H9 (cell line): ENCODE results near the gene CKB. TPM values are rescaled to one million over a fixed set of nuclear protein-coding genes. Genes with fewer than 3 reads are reported as not detected.

Experiments
- DNase-seq: peaks from one replicate; pipeline ENCODE4 v3.0.0-alpha.2; 2017
- H2AFZ ChIP-seq: one replicate; pipeline ENCODE4 v1.6.1; 2013; ENCODE audit warnings: mild to moderate bottlenecking, low read length, control low read depth, moderate library complexity
- H2AK5ac ChIP-seq: 2 replicates; pipeline ENCODE4 v1.6.1; 2013; ENCODE audit warnings: low read length, control low read depth, mixed read lengths; ENCODE audit not compliant: insufficient read length
- H2BK120ac ChIP-seq: one replicate; pipeline ENCODE4 v1.6.1; 2013; ENCODE audit warnings: low read depth, mild to moderate bottlenecking, low read length, control low read depth, inconsistent platforms; ENCODE audit not compliant: poor library complexity, severe bottlenecking
- H2BK12ac ChIP-seq: 2 replicates; pipeline ENCODE4 v1.6.1; 2013; ENCODE audit warnings: low read length, control low read depth, mixed read lengths, low read depth; ENCODE audit not compliant: insufficient read length
- H2BK15ac ChIP-seq: 2 replicates; pipeline ENCODE4 v1.6.1; 2013; ENCODE audit warnings: low read depth, low read length, control low read depth
- H2BK20ac ChIP-seq: one replicate; pipeline ENCODE4 v1.6.1; 2013; ENCODE audit warnings: low read depth, mild to moderate bottlenecking, low read length, control low read depth, inconsistent platforms; ENCODE audit not compliant: poor library complexity, severe bottlenecking
- H2BK5ac ChIP-seq: 2 replicates; pipeline ENCODE4 v1.6.1; 2013; ENCODE audit warnings: low read length, control low read depth, mixed read lengths; ENCODE audit not compliant: insufficient read length
- H3K14ac ChIP-seq: 2 replicates; pipeline ENCODE4 v1.6.1; 2013; ENCODE audit warnings: low read length, control low read depth; ENCODE audit not compliant: insufficient read depth
- H3K18ac ChIP-seq: 2 replicates; pipeline ENCODE4 v1.6.1; 2013; ENCODE audit warnings: low read depth, mild to moderate bottlenecking, mixed read lengths, low read length, control low read depth; ENCODE audit not compliant: insufficient read length
- H3K23ac ChIP-seq: 2 replicates; pipeline ENCODE4 v1.6.1; 2013; ENCODE audit warnings: low read length, control low read depth, mixed read lengths, low read depth; ENCODE audit not compliant: insufficient read length
- H3K23me2 ChIP-seq: 2 replicates; pipeline ENCODE4 v1.6.1; 2013; ENCODE audit warnings: low read depth, mild to moderate bottlenecking, mixed read lengths, low read length, control low read depth; ENCODE audit not compliant: insufficient read length, poor library complexity, severe bottlenecking
- H3K27ac ChIP-seq: 2 replicates; pipeline ENCODE4 v1.5.1; 2013; ENCODE audit warnings: low read length, control low read depth, mixed read lengths, low read depth; ENCODE audit not compliant: insufficient read length
- H3K27me3 ChIP-seq: 2 replicates; pipeline ENCODE4 v1.6.1; 2013; ENCODE audit warnings: low read length, control low read depth, inconsistent platforms; ENCODE audit not compliant: insufficient read depth
- H3K4ac ChIP-seq: 2 replicates; pipeline ENCODE4 v1.6.1; 2013; ENCODE audit warnings: low read depth, mild to moderate bottlenecking, control low read depth, inconsistent platforms, low read length, moderate library complexity
- H3K4me1 ChIP-seq: 2 replicates; pipeline ENCODE4 v1.6.1; 2013; ENCODE audit warnings: low read length, control low read depth, inconsistent platforms; ENCODE audit not compliant: insufficient read depth
- H3K4me2 ChIP-seq: 2 replicates; pipeline ENCODE4 v1.6.1; 2013; ENCODE audit warnings: low read length, control low read depth, mixed read lengths; ENCODE audit not compliant: insufficient read length, insufficient read depth
- H3K56ac ChIP-seq: 2 replicates; pipeline ENCODE4 v1.6.1; 2013; ENCODE audit warnings: low read depth, mild to moderate bottlenecking, mixed read lengths, low read length, control low read depth; ENCODE audit not compliant: insufficient read length
- H3K79me1 ChIP-seq: 2 replicates; pipeline ENCODE4 v1.6.1; 2013; ENCODE audit warnings: low read depth, mild to moderate bottlenecking, moderate library complexity, low read length, control low read depth, inconsistent platforms; ENCODE audit not compliant: insufficient read depth, poor library complexity, severe bottlenecking
- H3K79me2 ChIP-seq: 2 replicates; pipeline ENCODE4 v1.6.1; 2013; ENCODE audit warnings: low read length, control low read depth, inconsistent platforms; ENCODE audit not compliant: insufficient read depth
- H3K9ac ChIP-seq: 2 replicates; pipeline ENCODE4 v1.6.1; 2013; ENCODE audit warnings: low read length, control low read depth, mixed read lengths; ENCODE audit not compliant: insufficient read length; ENCODE audit errors: extremely low read depth
- H3K9me3 ChIP-seq: one replicate; pipeline ENCODE4 v1.6.1; 2013; ENCODE audit warnings: low read depth, low read length, inconsistent platforms; ENCODE audit not compliant: control insufficient read depth
- H3T11ph ChIP-seq: one replicate; pipeline ENCODE4 v1.6.1; 2013; ENCODE audit warnings: mild to moderate bottlenecking, low read length, control low read depth, inconsistent platforms
- H4K20me1 ChIP-seq: one replicate; pipeline ENCODE4 v1.6.1; 2013; ENCODE audit not compliant: control insufficient read depth, insufficient read length, insufficient read depth
- H4K5ac ChIP-seq: 2 replicates; pipeline ENCODE4 v1.6.1; 2013; ENCODE audit warnings: low read depth, mild to moderate bottlenecking, mixed read lengths, low read length, control low read depth; ENCODE audit not compliant: insufficient read length
- H4K8ac ChIP-seq: replicated peaks from 2 replicates; pipeline ENCODE4 v1.6.1; 2013; ENCODE audit warnings: low read length, control low read depth, mixed read lengths, low read depth; ENCODE audit not compliant: insufficient read length
- H4K91ac ChIP-seq: 2 replicates; pipeline ENCODE4 v1.6.1; 2013; ENCODE audit warnings: low read depth, mild to moderate bottlenecking, moderate library complexity, mixed read lengths, low read length, control low read depth; ENCODE audit not compliant: insufficient read length
- H3K27ac Mint-ChIP-seq, 3 experiments: 2 replicates in 2 of 3; 3 replicates in 1 of 3; pipeline ENCODE4 v1.8.0; 2020 to 2021; ENCODE audit warnings: mixed read lengths in 3 of 3, mild to moderate bottlenecking in 1 of 3, moderate library complexity in 1 of 3
- H3K27me3 Mint-ChIP-seq: 2 replicates; pipeline ENCODE4 v1.8.0; 2021; ENCODE audit warnings: low read depth, mild to moderate bottlenecking, moderate library complexity, mixed read lengths
- H3K36me3 Mint-ChIP-seq, 3 experiments: 2 replicates in 2 of 3; 3 replicates in 1 of 3; pipeline ENCODE4 v1.8.0; 2020 to 2021; ENCODE audit warnings: low read depth in 3 of 3, mixed read lengths in 3 of 3; ENCODE audit not compliant: insufficient read depth in 1 of 3
- H3K4me1 Mint-ChIP-seq, 2 experiments: 2 replicates each; pipeline ENCODE4 v1.8.0; 2020; ENCODE audit warnings: mixed read lengths in 2 of 2
- H3K4me3 Mint-ChIP-seq, 2 experiments: 2 replicates in 1 of 2; 3 replicates in 1 of 2; pipeline ENCODE4 v1.8.0; 2020 to 2021; ENCODE audit warnings: mild to moderate bottlenecking in 2 of 2, mixed read lengths in 2 of 2, moderate library complexity in 1 of 2
- H3K9me3 Mint-ChIP-seq, 2 experiments: 2 replicates in 1 of 2; 3 replicates in 1 of 2; pipeline ENCODE4 v1.8.0; 2020; ENCODE audit warnings: mild to moderate bottlenecking in 2 of 2, mixed read lengths in 2 of 2, moderate library complexity in 1 of 2
- CTCF ChIP-seq: fragments of 200-600 bp; sonication (generic); conservative IDR thresholded peaks from 3 replicates; pipeline ENCODE4 v1.8.0; 2021; ENCODE audit warnings: antibody characterized with exemption, mild to moderate bottlenecking
- WGBS: extraction: QIAGEN DNeasy Blood & Tissue Kit; methylation state at CpG from one replicate; pipeline ENCODE4 v1.1.7; 2013; ENCODE audit warnings: missing lambda C conversion rate, low lambda C conversion rate, mixed read lengths; ENCODE audit not compliant: insufficient read length; ENCODE audit errors: extremely low coverage; 5-methylcytosine and 5-hydroxymethylcytosine counted together
- total RNA-seq: library from RNA; stranded (reverse); gene quantifications from 2 replicates; pipeline ENCODE4 v1.2.1, GENCODE V29; 2021

Gene CKB
- total RNA-seq, 1 experiment from 2014 or later: 517 TPM

GRCh38 chr14:103495854-103496253 lies 26.8 kb downstream of the CKB start:
- Histone ChIP-seq H3K4ac (no peak overlapping the region), H3K23ac (no peak overlapping the region), H4K8ac (no peak overlapping the region), H2BK20ac (no peak overlapping the region), H2BK12ac (no peak overlapping the region), H2BK120ac (no peak overlapping the region), H3K23me2 (no peaks in the 10 kb centered on the region), H3K79me2 (no peaks in the 10 kb centered on the region), H3K27ac (no peak overlapping the region), H4K20me1 (no peaks in the 10 kb centered on the region), H3T11ph (no peak overlapping the region), H2BK15ac (no peak overlapping the region), H3K27me3 (no peaks in the 10 kb centered on the region), H3K79me1 (no peaks in the 10 kb centered on the region), H4K91ac (no peak overlapping the region), H3K9me3 (no peaks in the 10 kb centered on the region), H2AFZ (no peak overlapping the region), H4K5ac (no peak overlapping the region), H3K4me2 (no peak overlapping the region), H2BK5ac (no peak overlapping the region), H3K14ac (no peak overlapping the region), H3K18ac (no peak overlapping the region), H3K4me1 (no peaks in the 10 kb centered on the region), H3K9ac (no peak overlapping the region), H3K56ac (no peak overlapping the region), H2AK5ac (no peak overlapping the region)
- no peak for DNase-seq
- no CpG with 5 or more reads among the region's 2 CpGs for WGBS
- H3K36me3 Mint-ChIP-seq: peaks cover 0 to 41% (median 39%) of the 10 kb centered on the region in 3 experiments; a peak in 6 of 7 replicates
- peaks cover 0 to 2% of the 10 kb centered on the region in 2 experiments; a peak in 2 of 4 replicates for H3K4me1 Mint-ChIP-seq
- H3K4me3 Mint-ChIP-seq: no peak overlapping the region; a peak in 1 of 5 replicates
- H3K27me3 Mint-ChIP-seq: no peaks in the 10 kb centered on the region
- TF ChIP-seq CTCF: no peak
- H3K27ac Mint-ChIP-seq: no peak overlapping the region
- no peaks in the 10 kb centered on the region for H3K9me3 Mint-ChIP-seq
